Effector memory CD8-positive, alpha-beta T cell (primary cell): ENCODE measurements around the gene HMGN3.

Experiments
- ATAC-seq: fragments of 150-1000 bp; cut with Tn5 transposase; replicated peaks from 2 replicates; pipeline ENCODE4 v1.10.0; 2021; ENCODE audit warnings: mild to moderate bottlenecking, moderate library complexity
- DNase-seq, 3 experiments: peaks; one replicate each; pipeline ENCODE4 v3.0.0; 2021
- H3K27ac Mint-ChIP-seq, 2 donors: one replicate each; pipeline ENCODE4 v1.8.0; 2022; ENCODE audit warnings: mild to moderate bottlenecking in 2 of 2, mixed read lengths in 2 of 2, moderate library complexity in 2 of 2
- H3K27me3 Mint-ChIP-seq, 2 donors: one replicate each; pipeline ENCODE4 v1.8.0; 2022; ENCODE audit warnings: mixed read lengths in 2 of 2
- H3K36me3 Mint-ChIP-seq: one replicate; pipeline ENCODE4 v1.8.0; 2022; ENCODE audit warnings: mild to moderate bottlenecking, moderate library complexity, mixed read lengths; ENCODE audit not compliant: insufficient read depth
- H3K4me1 Mint-ChIP-seq, 2 donors: one replicate each; pipeline ENCODE4 v1.8.0; 2022; ENCODE audit warnings: low read depth in 2 of 2, mixed read lengths in 2 of 2
- H3K4me3 Mint-ChIP-seq, 2 donors: one replicate each; pipeline ENCODE4 v1.8.0; 2022; ENCODE audit warnings: mild to moderate bottlenecking in 2 of 2, mixed read lengths in 2 of 2, moderate library complexity in 2 of 2
- H3K9me3 Mint-ChIP-seq, 2 donors: one replicate each; pipeline ENCODE4 v1.8.0; 2022; ENCODE audit warnings: mixed read lengths in 2 of 2

Gene HMGN3

GRCh38 chr6:79250107-79250514, 15.6 kb upstream of the HMGN3 start:
- Mint-ChIP-seq H3K4me3 (no peak overlapping the region), H3K4me1 (no peaks in the 10 kb centered on the region), H3K27me3 (peaks cover 0 to 7% of the 10 kb centered on the region in 2 donors), H3K9me3 (no peaks in the 10 kb centered on the region), H3K36me3 (no peaks in the 10 kb centered on the region), H3K27ac (no peak overlapping the region)
- no peak for ATAC-seq
- peak in 1 of 3 experiments; percentile 3 for DNase-seq

GRCh38 chr6:79249136-79249535, 14.7 kb upstream of the HMGN3 start:
- Mint-ChIP-seq H3K4me1 (no peaks in the 10 kb centered on the region), H3K9me3 (no peaks in the 10 kb centered on the region), H3K27ac (no peak overlapping the region), H3K27me3 (peaks cover 0 to 7% of the 10 kb centered on the region in 2 donors), H3K36me3 (no peaks in the 10 kb centered on the region), H3K4me3 (no peak overlapping the region)
- DNase-seq (no peak), ATAC-seq (no peak)

DNA sequence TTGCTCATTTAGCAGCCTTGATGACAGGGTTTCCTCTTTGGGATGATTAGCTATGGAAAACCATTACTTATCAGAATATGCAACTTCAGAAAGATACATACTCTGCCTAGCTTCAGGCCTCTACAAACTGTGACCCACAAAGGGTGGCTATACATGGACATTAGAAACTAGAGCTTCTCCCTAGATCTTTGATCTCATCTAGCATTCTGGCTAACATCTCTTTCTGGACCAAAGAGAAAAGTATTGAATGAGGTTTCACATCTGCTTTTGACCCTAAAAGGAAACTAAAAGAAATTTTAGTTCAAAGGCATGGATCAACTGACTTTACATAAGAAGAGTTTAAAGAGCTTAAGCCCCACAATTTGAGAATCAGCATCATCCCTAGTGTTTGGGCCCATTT, 12.4 kb upstream of the HMGN3 start:
- Mint-ChIP-seq H3K4me3 (no peak overlapping the region), H3K27me3 (peaks cover 0 to 3% of the 10 kb centered on the region in 2 donors), H3K36me3 (peaks cover 3% of the 10 kb centered on the region), H3K4me1 (no peaks in the 10 kb centered on the region), H3K27ac (no peak overlapping the region), H3K9me3 (no peaks in the 10 kb centered on the region)
- ATAC-seq = no peak
- DNase-seq = no peak

DNA sequence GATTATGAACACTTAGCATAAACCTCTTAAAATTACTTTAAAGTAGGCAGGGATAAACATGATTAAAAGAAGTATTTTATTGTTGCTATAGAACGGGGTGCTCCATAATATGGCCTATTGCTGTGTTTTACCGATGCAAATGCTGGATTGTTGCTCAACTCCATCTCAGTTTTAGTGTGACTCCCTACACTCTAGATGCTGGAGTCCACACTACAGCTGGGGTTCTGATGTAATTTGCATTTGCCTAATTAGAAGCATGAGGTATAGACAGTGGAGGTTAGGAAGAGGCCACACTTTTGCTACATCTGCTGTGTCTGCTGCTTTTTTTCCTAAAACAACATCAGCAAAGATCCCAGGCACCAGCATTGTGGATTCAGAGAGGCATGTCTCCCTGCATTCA, 6.7 kb upstream of the HMGN3 start:
- DNase-seq (no peak), ATAC-seq (no peak)
- no peaks in the 10 kb centered on the region for H3K27me3 Mint-ChIP-seq
- H3K36me3 Mint-ChIP-seq = peaks cover 3% of the 10 kb centered on the region
- H3K9me3 Mint-ChIP-seq = no peaks in the 10 kb centered on the region
- H3K4me1 Mint-ChIP-seq = no peaks in the 10 kb centered on the region
- H3K4me3 Mint-ChIP-seq = no peak overlapping the region
- H3K27ac Mint-ChIP-seq = no peak overlapping the region

GRCh38 chr6:79240509-79240908, 6.0 kb upstream of the HMGN3 start:
- no peaks in the 10 kb centered on the region for H3K9me3 Mint-ChIP-seq
- H3K4me3 Mint-ChIP-seq = no peak overlapping the region
- ATAC-seq (no peak), DNase-seq (no peak)
- H3K27me3 Mint-ChIP-seq = no peaks in the 10 kb centered on the region
- peaks cover 3% of the 10 kb centered on the region for H3K36me3 Mint-ChIP-seq
- no peak overlapping the region for H3K27ac Mint-ChIP-seq
- peaks cover 0 to 1% of the 10 kb centered on the region in 2 donors for H3K4me1 Mint-ChIP-seq

GRCh38 chr6:79239536-79240168, 5.2 kb upstream of the HMGN3 start:
- Mint-ChIP-seq H3K27me3 (no peaks in the 10 kb centered on the region), H3K4me3 (no peak overlapping the region), H3K36me3 (peaks cover 5% of the 10 kb centered on the region), H3K9me3 (no peaks in the 10 kb centered on the region), H3K27ac (no peak overlapping the region), H3K4me1 (peaks cover 2 to 7% of the 10 kb centered on the region in 2 donors)
- DNase-seq (no peak), ATAC-seq (no peak)

GRCh38 chr6:79238919-79239318, 4.4 kb upstream of the HMGN3 start:
- no peak overlapping the region for H3K4me3 Mint-ChIP-seq
- peaks cover 11% of the 10 kb centered on the region for H3K36me3 Mint-ChIP-seq
- peaks cover 3 to 9% of the 10 kb centered on the region in 2 donors for H3K4me1 Mint-ChIP-seq
- no peak overlapping the region for H3K27ac Mint-ChIP-seq
- no peak for ATAC-seq
- H3K9me3 Mint-ChIP-seq = no peaks in the 10 kb centered on the region
- DNase-seq = no peak
- H3K27me3 Mint-ChIP-seq = no peaks in the 10 kb centered on the region

DNA sequence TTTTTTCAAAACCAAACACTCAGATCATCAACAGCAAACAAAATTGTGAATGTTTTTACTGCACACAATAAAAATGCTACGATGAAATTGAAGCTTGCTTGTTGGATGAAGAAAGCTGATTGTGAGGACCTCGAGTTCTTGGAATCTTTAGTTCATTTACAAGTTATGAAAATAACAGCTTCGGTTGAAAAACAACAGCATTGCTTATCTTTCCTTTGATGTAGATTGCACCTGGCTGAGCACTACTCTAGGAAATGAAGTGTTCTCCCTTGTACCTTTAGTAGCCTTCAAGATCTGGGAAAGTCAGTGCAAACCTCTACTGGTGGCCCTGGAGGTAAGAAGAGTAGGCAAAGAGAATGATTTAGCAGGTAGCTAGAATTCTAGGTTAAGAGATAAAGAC, 2.2 kb upstream of the HMGN3 start:
- Mint-ChIP-seq H3K27me3 (no peaks in the 10 kb centered on the region), H3K4me1 (peaks cover 8 to 14% of the 10 kb centered on the region in 2 donors)

DNA sequence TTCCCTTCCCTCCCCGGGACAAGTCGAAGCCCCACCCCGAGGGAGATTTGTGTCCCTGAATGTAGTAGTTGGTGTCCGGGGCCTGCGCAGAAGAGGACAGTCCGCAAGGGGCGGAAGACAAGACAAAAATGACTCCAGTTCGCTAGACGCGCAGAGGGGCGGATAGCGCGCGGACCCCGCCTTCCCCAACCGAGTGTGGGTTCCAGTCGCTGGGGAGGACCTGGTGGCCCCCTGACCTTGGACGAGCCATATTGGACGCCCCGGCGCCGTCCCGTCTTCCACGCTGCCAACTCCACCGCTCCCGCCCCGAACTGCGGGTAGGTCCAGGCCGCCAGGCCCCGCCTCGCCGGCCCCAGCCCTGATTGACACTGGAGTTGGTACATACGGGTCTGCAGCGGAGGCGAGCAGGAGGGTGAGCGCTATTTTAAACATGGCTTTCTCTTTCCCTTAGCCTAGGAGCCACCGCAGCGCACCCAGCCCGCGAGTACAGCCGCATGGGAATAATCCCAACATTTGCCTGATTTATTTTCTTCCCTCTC, 802 bp downstream of the HMGN3 start:
- peak overlapping the region; percentile 91 to 96 for H3K4me3 Mint-ChIP-seq
- DNase-seq = peak; percentile 47 to 56 (median 54)
- no peaks in the 10 kb centered on the region for H3K27me3 Mint-ChIP-seq
- peak; percentile 66 for ATAC-seq
- H3K4me1 Mint-ChIP-seq = peaks cover 8 to 18% of the 10 kb centered on the region in 2 donors
- H3K27ac Mint-ChIP-seq = peak overlapping the region; percentile 76 to 83
- H3K9me3 Mint-ChIP-seq = no peaks in the 10 kb centered on the region
- H3K36me3 Mint-ChIP-seq = peaks cover 11% of the 10 kb centered on the region

More for the DNA sequence above, 2.2 kb upstream of the HMGN3 start:
- ATAC-seq (no peak), DNase-seq (no peak)
- no peak overlapping the region for H3K4me3 Mint-ChIP-seq
- peaks cover 11% of the 10 kb centered on the region for H3K36me3 Mint-ChIP-seq
- no peaks in the 10 kb centered on the region for H3K9me3 Mint-ChIP-seq
- H3K27ac Mint-ChIP-seq = no peak overlapping the region

GRCh38 chr6:79232696-79233462, 1.6 kb downstream of the HMGN3 start:
- no peak for ATAC-seq
- DNase-seq = no peak
- no peaks in the 10 kb centered on the region for H3K9me3 Mint-ChIP-seq
- H3K36me3 Mint-ChIP-seq = peaks cover 11% of the 10 kb centered on the region
- peak overlapping the region; percentile 76 to 83 for H3K27ac Mint-ChIP-seq
- H3K27me3 Mint-ChIP-seq = no peaks in the 10 kb centered on the region
- peak overlapping the region; percentile 91 to 96 for H3K4me3 Mint-ChIP-seq
- H3K4me1 Mint-ChIP-seq = peaks cover 8 to 21% of the 10 kb centered on the region in 2 donors

- peaks cover 8 to 27% of the 10 kb centered on the region in 2 donors for H3K4me1 Mint-ChIP-seq
- no peaks in the 10 kb centered on the region for H3K27me3 Mint-ChIP-seq
- ATAC-seq (no peak), DNase-seq (no peak)
- peaks cover 11% of the 10 kb centered on the region for H3K36me3 Mint-ChIP-seq
- H3K4me3 Mint-ChIP-seq = peak overlapping the region in 1 of 2 donors; percentile 32
- H3K9me3 Mint-ChIP-seq = no peaks in the 10 kb centered on the region
- peak overlapping the region; percentile 17 to 28 for H3K27ac Mint-ChIP-seq
Observed at GRCh38 chr6:79231666-79232065, 2.8 kb downstream of the HMGN3 start.

- DNase-seq (no peak), ATAC-seq (no peak)
- H3K27ac Mint-ChIP-seq = peak overlapping the region in 1 of 2 donors; percentile 28
- no peaks in the 10 kb centered on the region for H3K27me3 Mint-ChIP-seq
- no peak overlapping the region for H3K4me3 Mint-ChIP-seq
- peaks cover 11% of the 10 kb centered on the region for H3K36me3 Mint-ChIP-seq
- H3K4me1 Mint-ChIP-seq = peaks cover 8 to 27% of the 10 kb centered on the region in 2 donors
- no peaks in the 10 kb centered on the region for H3K9me3 Mint-ChIP-seq
Observed at GRCh38 chr6:79231101-79231500, 3.4 kb downstream of the HMGN3 start.

DNA sequence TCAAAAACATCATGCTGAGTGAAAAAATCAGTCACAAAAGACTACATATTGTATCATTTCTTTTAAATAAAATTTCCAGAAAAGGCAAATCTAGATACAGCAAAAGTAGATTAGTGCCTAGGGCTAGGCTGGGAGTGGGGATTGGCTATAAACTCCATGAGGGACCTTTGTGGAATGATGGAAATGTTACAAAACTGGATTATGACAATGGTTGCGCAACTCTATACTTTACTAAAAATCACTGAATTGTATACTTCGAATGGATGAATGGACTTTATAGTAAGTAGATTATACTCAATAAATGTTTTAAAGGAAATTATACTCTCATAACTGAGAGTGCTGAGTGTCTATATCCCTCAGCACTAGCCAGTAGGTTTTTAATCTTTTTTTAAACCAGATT, 4.3 kb downstream of the HMGN3 start:
- peaks cover 11% of the 10 kb centered on the region for H3K36me3 Mint-ChIP-seq
- no peak for DNase-seq
- no peak for ATAC-seq
- H3K27ac Mint-ChIP-seq = no peak overlapping the region
- no peaks in the 10 kb centered on the region for H3K27me3 Mint-ChIP-seq
- H3K4me3 Mint-ChIP-seq = no peak overlapping the region
- H3K9me3 Mint-ChIP-seq = no peaks in the 10 kb centered on the region
- H3K4me1 Mint-ChIP-seq = peaks cover 8 to 23% of the 10 kb centered on the region in 2 donors

GRCh38 chr6:79227445-79227844, 7.0 kb downstream of the HMGN3 start:
- H3K4me3 Mint-ChIP-seq = no peak overlapping the region
- peaks cover 3 to 18% of the 10 kb centered on the region in 2 donors for H3K4me1 Mint-ChIP-seq
- no peaks in the 10 kb centered on the region for H3K27me3 Mint-ChIP-seq
- ATAC-seq (no peak), DNase-seq (no peak)
- no peak overlapping the region for H3K27ac Mint-ChIP-seq
- no peaks in the 10 kb centered on the region for H3K9me3 Mint-ChIP-seq
- no peaks in the 10 kb centered on the region for H3K36me3 Mint-ChIP-seq
